B cell (primary cell): ENCODE measurements around the gene CELSR3. TPM values are rescaled to one million over a fixed set of nuclear protein-coding genes. Genes with fewer than 3 reads are reported as not detected.

Source experiments
- ATAC-seq: fragments of 200-7000 bp; cut with Tn5 transposase; one replicate; pipeline ENCODE4 v1.10.0; 2021; ENCODE audit warnings: low read depth, mild to moderate bottlenecking, moderate number of reproducible peaks, moderate library complexity
- CTCF ChIA-PET: fragments of 350-600 bp; sonication (Branson Sonifier 250); formaldehyde crosslinking; loops from one replicate; lab custom pipeline; 2021; ENCODE audit warnings: antibody characterized with exemption, inconsistent platforms; lab: Charles Lee
- POLR2A ChIA-PET: fragments of 350-600 bp; sonication (Branson Sonifier 250); formaldehyde crosslinking; loops from one replicate; lab custom pipeline; 2021; ENCODE audit warnings: antibody characterized with exemption; lab: Charles Lee
- DNase-seq: peaks from one replicate; pipeline ENCODE4 v3.0.0; 2013
- H2AFZ ChIP-seq: 2 replicates; pipeline ENCODE4 v1.6.1; 2012; ENCODE audit warnings: mild to moderate bottlenecking, low read depth, low read length; ENCODE audit not compliant: insufficient read depth, poor library complexity, severe bottlenecking
- H3K27ac ChIP-seq, 2 donors: 1 replicate in 1 of 2; 2 replicates in 1 of 2; pipeline ENCODE4 v1.5.1; 2012 to 2013; ENCODE audit warnings: low read length in 2 of 2, mild to moderate bottlenecking in 2 of 2, moderate library complexity in 1 of 2
- H3K27me3 ChIP-seq, 4 experiments: fragments of 200-600 bp in 1 of 4; sonication (generic) in 1 of 4; replicated peaks in 1 of 4; 1 replicate in 2 of 4; 2 replicates in 2 of 4; pipeline versions ENCODE4 v1.6.1 to v1.7.0; 2013 to 2016; ENCODE audit warnings: low read length in 3 of 4, mild to moderate bottlenecking in 2 of 4, mixed read lengths in 1 of 4, moderate library complexity in 1 of 4; ENCODE audit not compliant: insufficient read depth in 4 of 4, control insufficient read depth in 3 of 4; ENCODE audit errors: control extremely low read depth in 1 of 4
- H3K36me3 ChIP-seq, 2 experiments: replicated peaks in 1 of 2; 1 replicate in 1 of 2; 2 replicates in 1 of 2; pipeline versions ENCODE4 v1.6.1 to v1.7.1; 2013; ENCODE audit warnings: low read length in 1 of 2; ENCODE audit not compliant: insufficient read depth in 2 of 2, control insufficient read depth in 1 of 2; ENCODE audit errors: control extremely low read depth in 1 of 2, extremely low read depth in 1 of 2
- H3K4me1 ChIP-seq, 2 donors: fragments of 200-600 bp in 1 of 2; sonication (generic) in 1 of 2; 1 replicate in 1 of 2; 2 replicates in 1 of 2; pipeline versions ENCODE4 v1.5.1 to v1.6.1; 2013 to 2017; ENCODE audit warnings: low read length in 2 of 2; ENCODE audit not compliant: control insufficient read depth in 2 of 2, insufficient read depth in 2 of 2
- H3K4me2 ChIP-seq: replicated peaks from 2 replicates; pipeline ENCODE3; 2012; ENCODE audit warnings: mild to moderate bottlenecking, low read depth, low read length; ENCODE audit not compliant: poor library complexity, severe bottlenecking
- H3K4me3 ChIP-seq, 5 experiments: fragments of 200-600 bp in 1 of 5; sonication (generic) in 1 of 5; 1 replicate in 3 of 5; 2 replicates in 2 of 5; pipeline versions ENCODE4 v1.5.1 to v1.7.0; 2011 to 2016; ENCODE audit warnings: low read length in 4 of 5, mild to moderate bottlenecking in 4 of 5, low read depth in 2 of 5, control low read depth in 1 of 5, moderate library complexity in 1 of 5; ENCODE audit not compliant: insufficient read depth in 1 of 5; ENCODE audit errors: control extremely low read depth in 1 of 5, extremely low read depth in 1 of 5
- H3K79me2 ChIP-seq: fragments of 200-600 bp; sonication (generic); one replicate; pipeline ENCODE4 v1.6.0; 2016; ENCODE audit warnings: low read length; ENCODE audit not compliant: control insufficient read depth, insufficient read depth
- H3K9ac ChIP-seq: fragments of 200-600 bp; sonication (generic); 2 replicates; pipeline ENCODE4 v1.6.1; 2017; ENCODE audit warnings: mild to moderate bottlenecking, low read length, moderate library complexity
- H3K9me3 ChIP-seq, 3 donors: one replicate each; pipeline versions ENCODE4 v1.6.1 to v1.7.1; 2013; ENCODE audit warnings: low read length in 2 of 3; ENCODE audit not compliant: control insufficient read depth in 2 of 3, insufficient read depth in 1 of 3; ENCODE audit errors: control extremely low read depth in 1 of 3
- H4K20me1 ChIP-seq: 2 replicates; pipeline ENCODE4 v1.6.0; 2012; ENCODE audit warnings: mild to moderate bottlenecking, low read length; ENCODE audit not compliant: insufficient read depth, control insufficient read depth, poor library complexity, severe bottlenecking
- H3K27ac Mint-ChIP-seq: one replicate; pipeline ENCODE4 v1.8.0; 2021; ENCODE audit warnings: mixed read lengths
- H3K27me3 Mint-ChIP-seq: one replicate; pipeline ENCODE4 v1.8.0; 2021; ENCODE audit warnings: mixed read lengths
- H3K4me1 Mint-ChIP-seq: one replicate; pipeline ENCODE4 v1.8.0; 2021; ENCODE audit warnings: mixed read lengths
- H3K4me3 Mint-ChIP-seq: one replicate; pipeline ENCODE4 v1.8.0; 2021; ENCODE audit warnings: mixed read lengths
- H3K9me3 Mint-ChIP-seq: one replicate; pipeline ENCODE4 v1.8.0; 2022; ENCODE audit warnings: mixed read lengths; ENCODE audit not compliant: insufficient read depth
- CTCF ChIP-seq: fragments of 200-600 bp; IDR thresholded peaks from one replicate; pipeline ENCODE4 v1.8.0; 2022; ENCODE audit warnings: antibody characterized with exemption, mild to moderate bottlenecking
- EZH2 ChIP-seq: IDR thresholded peaks from 2 replicates; pipeline ENCODE4 v1.6.1; 2012; ENCODE audit warnings: borderline replicate concordance, low read depth, mild to moderate bottlenecking, moderate library complexity, low read length; ENCODE audit not compliant: insufficient read depth, poor library complexity, severe bottlenecking
- WGBS: methylation state at CpG from one replicate; pipeline ENCODE4 v1.1.5; 2013; ENCODE audit warnings: missing lambda C conversion rate; ENCODE audit not compliant: insufficient coverage; 5-methylcytosine and 5-hydroxymethylcytosine counted together
- intact Hi-C: fragments of 100-400 bp; cut with micrococcal nuclease; formaldehyde crosslinking; loops from one replicate; pipeline ENCODE4 v1.10.0; 2022
- polyA plus RNA-seq: library from polyadenylated mRNA; depleted of rRNA; stranded (reverse); fragments of >200 nt; gene quantifications from 2 replicates; pipeline ENCODE4 v1.2.3, GENCODE V29; 2012
- total RNA-seq, 2 donors: library from RNA; stranded (reverse); fragments of 120-200 nt in 1 of 2; gene quantifications; 1 replicate in 1 of 2; 2 replicates in 1 of 2; pipeline versions ENCODE4 v1.2.3 to v1.2.4, GENCODE V29; 2013 to 2022

CELSR3 gene
- total and polyA plus RNA-seq, 2 donors (not counting 1 experiment from before 2014, with no cell fraction given), result 2.4 to 2.5 TPM

- H3K4me1 Mint-ChIP-seq, result peaks cover 13% of the 10 kb centered on the region
- no peak overlapping the region for H3K27ac ChIP-seq
- no peak overlapping the region for H3K27ac Mint-ChIP-seq
- H3K4me2 ChIP-seq, result peak overlapping the region; percentile 98
- TF ChIP-seq EZH2 (no peak), CTCF (no peak)
- H3K4me3 ChIP-seq, result peak overlapping the region; percentile 18 to 84 (median 77)
- no peaks in the 10 kb centered on the region for H4K20me1 ChIP-seq
- intact Hi-C loops, result loop anchor here (1.0 to 2.0 kb wide), 4 partner anchors 22 to 162 kb away; partner anchors contain the start of gene UQCRC1
- 4% methylated on average over 30 of the region's 30 CpGs for WGBS
- H2AFZ ChIP-seq, result peak overlapping the region; percentile 95
- ATAC-seq (peak; percentile 16), DNase-seq (peak; percentile 56)
- no peaks in the 10 kb centered on the region for H3K9me3 ChIP-seq
- H3K9ac ChIP-seq, result peak overlapping the region; percentile 80
- POLR2A ChIA-PET, result interaction anchor here (0.6 to 1.2 kb wide), 3 partner anchors 21 to 460 kb away, joined by 3 to 9 read pairs (median 3); partner anchors contain the start of gene QRICH1
- H3K36me3 ChIP-seq, result no peaks in the 10 kb centered on the region
- no peaks in the 10 kb centered on the region for H3K27me3 Mint-ChIP-seq
- H3K4me3 Mint-ChIP-seq, result peak overlapping the region; percentile 89
- no peaks in the 10 kb centered on the region for H3K79me2 ChIP-seq
- H3K27me3 ChIP-seq, result no peaks in the 10 kb centered on the region
- H3K9me3 Mint-ChIP-seq, result no peaks in the 10 kb centered on the region
- CTCF ChIA-PET, result interaction anchor here (0.6 to 1.5 kb wide), 7 partner anchors 20 to 234 kb away, joined by 3 to 4 read pairs (median 3); no protein-coding TSS in a partner anchor
- peaks cover 11 to 17% of the 10 kb centered on the region in 2 donors for H3K4me1 ChIP-seq
Observed at GRCh38 chr3:48634661-48635221, 27.9 kb downstream of the CELSR3 start.

GRCh38 chr3:48633743-48634142 is 28.9 kb downstream of the CELSR3 start:
- Mint-ChIP-seq H3K27ac (no peak overlapping the region), H3K9me3 (no peaks in the 10 kb centered on the region), H3K4me1 (peaks cover 13% of the 10 kb centered on the region), H3K4me3 (peak overlapping the region; percentile 39), H3K27me3 (no peaks in the 10 kb centered on the region)
- DNase-seq (no peak), ATAC-seq (no peak)
- Histone ChIP-seq H3K4me1 (peaks cover 11 to 17% of the 10 kb centered on the region in 2 donors), H3K36me3 (no peaks in the 10 kb centered on the region), H3K27ac (no peak overlapping the region), H3K9ac (no peak overlapping the region), H2AFZ (no peak overlapping the region), H3K9me3 (no peaks in the 10 kb centered on the region), H3K79me2 (no peaks in the 10 kb centered on the region), H3K4me3 (no peak overlapping the region), H3K27me3 (no peaks in the 10 kb centered on the region), H3K4me2 (no peak overlapping the region), H4K20me1 (no peaks in the 10 kb centered on the region)
- no peak for TF ChIP-seq EZH2
- no peak for TF ChIP-seq CTCF
- intact Hi-C loops, result loop anchor here (2.0 kb wide), 1 partner anchor 161 kb away; no protein-coding TSS in a partner anchor
- WGBS, result 100% methylated on average over 1 of the region's 2 CpGs
- POLR2A ChIA-PET, result interaction anchor here (0.5 kb wide), 1 partner anchor 159 kb away, joined by 11 read pairs; no protein-coding TSS in a partner anchor
- CTCF ChIA-PET, result interaction anchor here (0.9 to 1.5 kb wide), 4 partner anchors 21 to 105 kb away, joined by 3 to 4 read pairs (median 3); no protein-coding TSS in a partner anchor
